ENCODE measurements around the gene RILP. TPM values are rescaled to one million over a fixed set of nuclear protein-coding genes. Genes with fewer than 3 reads are reported as not detected.
"Not testable (repeated sequence)": the region's sequence is repeated elsewhere in the genome, so short reads cannot be mapped to it uniquely, and the experiment has no call there.

Gene RILP
- total RNA-seq, 2 experiments from 2014 or later: 6.2 to 6.5 TPM

DNA sequence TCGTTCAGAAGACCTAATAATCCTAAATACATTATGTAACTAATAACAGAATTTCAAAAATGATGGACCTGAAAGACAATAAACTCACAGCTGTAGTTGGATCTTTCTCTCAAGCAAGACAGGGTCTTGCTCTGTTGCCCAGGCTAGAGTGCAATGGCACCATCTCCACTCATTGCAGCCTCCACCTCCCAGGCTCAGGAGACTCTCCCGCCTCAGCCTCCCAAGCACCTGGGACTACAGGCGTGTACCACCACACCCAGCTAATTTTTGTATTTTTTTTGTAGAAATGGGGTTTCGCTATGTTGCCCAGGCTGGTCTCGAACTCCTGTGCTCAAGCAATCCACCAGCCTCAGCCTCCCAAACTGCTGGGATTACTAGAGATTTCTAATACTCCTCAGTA is 14.3 kb upstream of the RILP start:
- not testable (repeated sequence) for H3K4me1 Mint-ChIP-seq (ENCODE audit: low read depth); ATAC-seq; H3K27ac Mint-ChIP-seq; H3K27me3 Mint-ChIP-seq (ENCODE audit: low read depth); DNase-seq; H3K9me3 Mint-ChIP-seq (ENCODE audit: insufficient read depth); H3K4me3 Mint-ChIP-seq
- peaks cover 69% of the 10 kb centered on the region for H3K36me3 Mint-ChIP-seq (ENCODE audit: low read depth)
- ChIA-PET CTCF (interaction anchor here (2.0 kb wide), 1 partner anchor 15 kb away, joined by 9 read pairs; the partner anchor contains the start of gene RILP), POLR2A (interaction anchor here (0.6 kb wide), 1 partner anchor 374 kb away, joined by 3 read pairs; no protein-coding TSS in a partner anchor)

DNA sequence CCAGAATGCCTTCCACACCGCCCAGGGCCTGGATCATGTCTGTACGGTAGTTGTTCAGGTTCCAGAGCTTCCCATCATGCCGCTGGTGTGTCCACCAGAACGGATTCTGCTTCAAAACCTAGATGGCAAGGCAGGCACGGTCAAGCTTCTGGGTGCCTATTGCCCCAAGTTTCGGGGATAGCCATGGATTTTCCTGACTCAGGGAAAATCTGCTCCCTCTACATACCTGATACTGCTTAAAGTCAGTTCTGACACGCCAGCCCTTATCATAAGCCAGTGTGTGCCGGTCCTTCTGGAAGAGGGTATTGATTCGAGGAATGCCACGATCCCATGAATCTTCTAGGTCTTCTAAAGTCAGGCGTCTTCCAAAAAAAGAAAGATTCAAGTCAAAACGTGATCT is 11.4 kb upstream of the RILP start:
- no peaks in the 10 kb centered on the region for H3K9me3 Mint-ChIP-seq (ENCODE audit: insufficient read depth)
- no peak for DNase-seq
- H3K4me3 Mint-ChIP-seq: no peak overlapping the region
- H3K36me3 Mint-ChIP-seq (ENCODE audit: low read depth): peaks cover 74% of the 10 kb centered on the region
- ChIA-PET POLR2A (interaction anchor here (2.0 kb wide), 1 partner anchor 8 kb away, joined by 5 read pairs; no protein-coding TSS in a partner anchor), CTCF (interaction anchor here (1.2 to 1.6 kb wide), 4 partner anchors 8 to 31 kb away, joined by 3 to 9 read pairs (median 4); no protein-coding TSS in a partner anchor)
- no peak overlapping the region for H3K27ac Mint-ChIP-seq
- H3K27me3 Mint-ChIP-seq (ENCODE audit: low read depth): no peaks in the 10 kb centered on the region
- H3K4me1 Mint-ChIP-seq (ENCODE audit: low read depth): no peaks in the 10 kb centered on the region
- ATAC-seq: no peak

DNA sequence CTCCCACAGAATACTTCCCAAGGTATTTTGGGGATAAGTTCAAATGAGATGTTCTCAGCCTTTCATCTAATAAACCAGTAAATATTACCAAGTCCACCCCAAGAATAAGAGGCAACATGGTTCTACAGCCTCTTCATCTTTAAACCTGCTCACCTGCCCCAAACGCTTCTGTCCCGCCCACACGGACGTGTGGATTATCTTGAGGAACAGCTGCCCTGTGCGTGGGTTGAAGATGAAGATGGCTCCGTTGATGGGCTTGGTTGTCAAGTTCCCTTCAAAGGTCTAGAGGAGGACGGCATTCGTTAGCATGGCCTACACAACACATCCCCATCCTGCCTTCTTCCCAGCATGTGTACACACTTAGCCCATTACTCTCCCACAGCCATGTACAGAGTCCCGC is 8.4 kb upstream of the RILP start:
- no peak for ATAC-seq
- Mint-ChIP-seq H3K27ac (no peak overlapping the region), H3K9me3 (ENCODE audit: insufficient read depth) (no peaks in the 10 kb centered on the region), H3K4me3 (no peak overlapping the region), H3K27me3 (ENCODE audit: low read depth) (no peaks in the 10 kb centered on the region), H3K4me1 (ENCODE audit: low read depth) (no peaks in the 10 kb centered on the region), H3K36me3 (ENCODE audit: low read depth) (peaks cover 82% of the 10 kb centered on the region)
- CTCF ChIA-PET: no interaction called here
- no peak for DNase-seq
- POLR2A ChIA-PET: no interaction called here

DNA sequence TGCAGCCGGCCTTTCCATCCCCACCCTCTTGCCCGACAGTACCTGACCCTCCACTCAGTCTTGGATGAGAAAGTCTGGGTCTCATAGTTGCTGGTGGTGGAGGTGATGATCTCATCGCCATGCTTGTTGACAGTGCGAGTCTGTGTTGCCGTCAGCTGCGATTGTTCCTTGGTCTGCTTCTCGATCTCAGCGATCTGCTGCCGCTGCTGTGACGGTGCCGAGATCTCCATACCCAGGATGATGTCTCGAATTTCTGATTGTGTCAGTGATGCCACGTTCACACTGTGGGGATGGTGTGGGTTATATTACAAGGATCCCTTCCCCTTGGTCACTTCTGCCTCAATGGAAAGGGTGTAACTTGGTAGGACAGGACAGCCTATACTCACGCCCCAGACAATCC is 4.1 kb upstream of the RILP start:
- Mint-ChIP-seq H3K4me3 (no peak overlapping the region), H3K9me3 (ENCODE audit: insufficient read depth) (no peaks in the 10 kb centered on the region), H3K4me1 (ENCODE audit: low read depth) (peaks cover 11% of the 10 kb centered on the region), H3K36me3 (ENCODE audit: low read depth) (peaks cover 65% of the 10 kb centered on the region), H3K27me3 (ENCODE audit: low read depth) (no peaks in the 10 kb centered on the region), H3K27ac (no peak overlapping the region)
- no peak for ATAC-seq
- DNase-seq: no peak
- ChIA-PET POLR2A (no interaction called here), CTCF (interaction anchor here (6.8 kb wide), 1 partner anchor 14 kb away, joined by 52 read pairs; no protein-coding TSS in a partner anchor)

DNA sequence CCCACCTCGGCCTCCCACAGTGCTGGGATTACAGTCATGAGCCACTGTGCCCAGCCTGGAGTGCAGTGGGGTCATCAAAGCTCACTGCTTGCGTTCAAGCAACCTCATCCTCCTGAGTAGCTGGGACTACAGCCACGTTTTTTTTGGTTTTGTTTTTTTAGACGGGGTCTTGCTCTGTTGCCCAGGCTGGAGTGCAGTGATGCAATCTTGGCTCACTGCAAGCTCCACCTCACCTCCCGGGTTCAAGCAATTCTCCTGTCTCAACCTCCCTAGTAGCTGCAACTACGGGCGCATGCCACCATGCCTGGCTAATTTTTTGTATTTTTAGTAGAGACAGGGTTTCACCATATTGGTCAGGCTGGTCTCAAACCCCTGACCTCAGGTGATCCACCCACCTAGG is 3.1 kb upstream of the RILP start:
- POLR2A ChIA-PET: interaction anchor here (0.6 to 0.7 kb wide), 2 partner anchors 17 to 42 kb away, joined by 3 to 5 read pairs; no protein-coding TSS in a partner anchor
- not testable (repeated sequence) for ATAC-seq; DNase-seq; H3K4me3 Mint-ChIP-seq; H3K27me3 Mint-ChIP-seq (ENCODE audit: low read depth); H3K9me3 Mint-ChIP-seq (ENCODE audit: insufficient read depth); H3K27ac Mint-ChIP-seq
- Mint-ChIP-seq H3K36me3 (ENCODE audit: low read depth) (peaks cover 56% of the 10 kb centered on the region), H3K4me1 (ENCODE audit: low read depth) (peaks cover 11% of the 10 kb centered on the region)
- CTCF ChIA-PET: interaction anchor here (1.8 to 6.8 kb wide), 2 partner anchors 15 to 213 kb away, joined by 4 to 52 read pairs; no protein-coding TSS in a partner anchor

DNA sequence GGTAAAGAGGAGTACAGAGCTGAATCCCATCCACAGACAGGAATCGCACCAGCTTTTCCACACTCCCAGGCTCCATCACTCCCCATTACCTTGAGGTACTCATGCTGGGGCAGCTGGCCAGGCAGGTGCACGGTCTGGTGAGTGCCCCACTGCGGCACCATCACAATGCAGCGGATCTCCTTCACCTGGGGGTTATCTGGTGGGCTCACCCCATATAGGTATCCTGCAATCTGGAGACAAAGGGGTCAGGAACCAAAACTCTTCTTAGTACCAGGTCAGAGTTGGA is 1.8 kb upstream of the RILP start:
- Mint-ChIP-seq H3K27me3 (ENCODE audit: low read depth) (no peaks in the 10 kb centered on the region), H3K4me3 (no peak overlapping the region), H3K9me3 (ENCODE audit: insufficient read depth) (no peaks in the 10 kb centered on the region), H3K36me3 (ENCODE audit: low read depth) (peaks cover 48% of the 10 kb centered on the region), H3K4me1 (ENCODE audit: low read depth) (peaks cover 20% of the 10 kb centered on the region), H3K27ac (no peak overlapping the region)
- POLR2A ChIA-PET: no interaction called here
- CTCF ChIA-PET: interaction anchor here (0.6 to 6.8 kb wide), 7 partner anchors 16 to 286 kb away, joined by 3 to 52 read pairs (median 4); no protein-coding TSS in a partner anchor
- DNase-seq (no peak), ATAC-seq (no peak)

DNA sequence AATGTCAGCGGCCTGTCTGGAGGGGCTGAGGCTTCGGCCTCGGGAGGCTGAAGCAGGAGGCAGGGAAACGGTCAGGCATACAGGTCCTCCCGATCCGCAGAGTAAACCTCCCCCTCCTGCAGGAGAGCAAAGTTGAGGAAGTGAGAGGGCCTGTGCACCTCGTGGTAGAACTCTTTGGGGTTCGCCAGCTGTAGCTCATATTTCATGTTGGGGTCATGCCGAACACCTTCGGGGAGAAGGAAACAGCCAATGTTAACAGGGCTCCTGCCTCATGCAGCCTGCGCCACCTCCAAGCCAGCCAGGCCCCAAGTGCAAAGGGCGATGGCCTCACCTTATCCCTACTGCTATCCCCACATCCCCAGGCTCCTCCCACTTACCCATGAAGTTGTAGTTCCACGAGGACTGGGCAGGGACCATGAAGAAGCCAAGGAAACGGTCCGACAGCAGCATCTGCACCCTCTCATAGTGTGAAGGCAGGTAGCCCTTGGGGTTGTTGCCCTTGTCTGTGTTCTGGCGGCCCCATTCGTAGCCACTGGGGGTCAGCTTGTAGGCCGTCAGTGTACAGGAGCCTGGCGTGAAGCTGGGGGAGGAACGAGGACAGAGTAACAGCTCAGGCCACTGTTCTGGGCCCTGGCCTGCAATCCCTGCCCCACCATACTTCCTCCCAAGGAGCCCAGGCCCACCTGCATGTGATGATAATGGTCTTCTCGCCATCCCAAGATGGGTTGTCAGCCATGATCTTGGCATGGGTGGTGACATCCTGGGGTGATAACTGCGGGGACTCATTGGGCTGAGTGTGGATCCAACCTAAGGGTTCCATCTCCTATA is 1.3 kb upstream of the RILP start:
- H3K27ac Mint-ChIP-seq: no peak overlapping the region
- no peak overlapping the region for H3K4me3 Mint-ChIP-seq
- ChIA-PET CTCF (interaction anchor here (0.9 to 6.8 kb wide), 7 partner anchors 17 to 106 kb away, joined by 3 to 52 read pairs (median 5); no protein-coding TSS in a partner anchor), POLR2A (no interaction called here)
- DNase-seq (no peak), ATAC-seq (no peak)
- no peaks in the 10 kb centered on the region for H3K27me3 Mint-ChIP-seq (ENCODE audit: low read depth)
- H3K4me1 Mint-ChIP-seq (ENCODE audit: low read depth): peaks cover 26% of the 10 kb centered on the region
- peaks cover 42% of the 10 kb centered on the region for H3K36me3 Mint-ChIP-seq (ENCODE audit: low read depth)
- no peaks in the 10 kb centered on the region for H3K9me3 Mint-ChIP-seq (ENCODE audit: insufficient read depth)

DNA sequence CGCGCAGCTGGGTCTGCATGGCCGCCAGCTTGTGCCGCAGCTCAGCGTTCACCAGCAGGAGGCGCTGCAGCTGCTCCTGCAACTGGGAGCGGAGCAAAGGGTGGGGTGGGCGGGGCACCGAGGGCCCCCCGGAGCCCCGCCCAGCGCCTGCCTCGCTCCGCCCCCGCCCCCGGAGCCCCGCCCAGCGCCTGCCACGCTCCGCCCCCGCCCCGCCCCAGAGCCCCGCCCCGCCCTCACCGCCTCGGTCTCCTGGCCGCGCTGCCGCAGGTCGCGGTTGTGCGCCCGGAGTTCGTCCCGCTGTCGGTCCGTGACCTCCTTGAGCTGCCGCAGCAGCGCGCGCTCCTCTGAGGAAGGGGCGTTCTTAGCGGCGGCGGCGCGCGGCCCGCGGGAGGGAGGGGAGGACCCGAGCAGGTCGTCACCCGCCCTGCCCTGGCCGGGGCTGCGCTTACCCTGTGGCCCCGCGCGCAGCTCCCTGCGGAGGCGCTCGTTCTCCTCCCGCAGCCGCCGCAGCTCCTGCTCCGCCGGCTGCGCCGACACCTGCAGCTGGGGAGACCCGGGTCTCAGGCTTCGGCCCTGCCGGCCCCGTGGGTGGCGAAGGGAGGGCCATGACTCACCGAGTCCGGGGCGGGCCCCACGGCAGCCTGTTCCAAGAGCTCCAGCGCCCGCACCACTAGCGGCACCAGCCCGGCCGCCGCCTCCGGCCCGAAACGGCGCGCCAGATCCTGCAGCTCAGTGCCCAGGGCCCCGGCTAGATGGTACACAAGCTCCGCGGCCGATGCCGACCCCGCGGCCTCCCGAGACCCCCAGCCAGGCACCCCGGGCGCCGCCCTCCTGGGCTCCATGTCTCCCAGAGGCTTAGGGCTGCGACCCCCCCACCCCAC is 463 bp downstream of the RILP start:
- Mint-ChIP-seq H3K27me3 (ENCODE audit: low read depth) (no peaks in the 10 kb centered on the region), H3K27ac (peak overlapping the region; percentile 63), H3K9me3 (ENCODE audit: insufficient read depth) (no peaks in the 10 kb centered on the region), H3K4me3 (peak overlapping the region; percentile 66), H3K36me3 (ENCODE audit: low read depth) (peaks cover 31% of the 10 kb centered on the region), H3K4me1 (ENCODE audit: low read depth) (peaks cover 43% of the 10 kb centered on the region)
- CTCF ChIA-PET: interaction anchor here (0.6 to 6.8 kb wide), 22 partner anchors 10 to 351 kb away, joined by 3 to 52 read pairs (median 4); partner anchors contain the start of gene PRPF8
- peak; percentile 80 for ATAC-seq
- POLR2A ChIA-PET: no interaction called here
- DNase-seq: peak; percentile 95

DNA sequence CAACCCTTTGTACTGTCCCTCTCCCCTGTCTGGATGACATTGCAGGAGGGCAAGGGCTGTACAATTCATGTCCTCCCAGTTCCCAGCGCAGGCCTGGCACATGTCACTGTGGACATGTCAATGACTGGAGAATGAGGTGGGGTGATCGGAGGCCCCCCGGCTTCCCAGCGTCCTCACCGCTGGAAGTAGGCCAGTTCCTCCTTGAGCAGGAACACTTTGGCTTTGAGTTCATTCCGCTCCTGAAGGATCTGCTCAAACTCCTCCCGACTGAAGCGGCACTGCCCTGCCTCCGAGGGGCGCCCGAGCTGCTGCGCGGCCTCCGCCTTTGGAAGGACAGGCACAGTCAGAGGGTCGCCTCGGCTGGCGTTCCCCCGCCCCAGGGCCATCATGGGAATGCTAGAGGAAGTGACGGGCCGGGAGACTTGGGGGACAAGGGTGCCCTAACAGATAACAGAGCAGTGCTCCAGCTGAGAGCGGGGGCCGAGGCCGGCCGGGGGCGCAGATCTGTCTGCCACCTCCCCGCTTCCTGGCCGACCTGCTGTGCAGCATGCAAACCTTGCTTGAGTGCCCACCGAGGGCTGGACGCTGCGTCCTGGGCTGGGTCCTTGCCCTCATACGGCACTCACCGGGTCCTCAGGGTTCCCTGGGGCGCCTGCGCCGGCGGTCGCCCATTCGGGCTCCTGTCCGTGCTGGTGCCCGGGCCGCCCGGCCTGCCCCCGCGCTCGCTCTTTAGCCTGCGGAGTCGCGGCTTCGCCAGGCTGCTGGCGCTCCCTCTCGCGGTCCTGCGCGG is 1.3 kb downstream of the RILP start:
- no peaks in the 10 kb centered on the region for H3K27me3 Mint-ChIP-seq (ENCODE audit: low read depth)
- H3K36me3 Mint-ChIP-seq (ENCODE audit: low read depth): peaks cover 23% of the 10 kb centered on the region
- DNase-seq: no peak
- peak overlapping the region; percentile 66 for H3K4me3 Mint-ChIP-seq
- H3K9me3 Mint-ChIP-seq (ENCODE audit: insufficient read depth): no peaks in the 10 kb centered on the region
- H3K27ac Mint-ChIP-seq: peak overlapping the region; percentile 63
- CTCF ChIA-PET: interaction anchor here (0.6 to 6.8 kb wide), 19 partner anchors 9 to 350 kb away, joined by 3 to 52 read pairs (median 4); partner anchors contain the start of gene PRPF8
- peaks cover 46% of the 10 kb centered on the region for H3K4me1 Mint-ChIP-seq (ENCODE audit: low read depth)
- POLR2A ChIA-PET: no interaction called here
- ATAC-seq: no peak

DNA sequence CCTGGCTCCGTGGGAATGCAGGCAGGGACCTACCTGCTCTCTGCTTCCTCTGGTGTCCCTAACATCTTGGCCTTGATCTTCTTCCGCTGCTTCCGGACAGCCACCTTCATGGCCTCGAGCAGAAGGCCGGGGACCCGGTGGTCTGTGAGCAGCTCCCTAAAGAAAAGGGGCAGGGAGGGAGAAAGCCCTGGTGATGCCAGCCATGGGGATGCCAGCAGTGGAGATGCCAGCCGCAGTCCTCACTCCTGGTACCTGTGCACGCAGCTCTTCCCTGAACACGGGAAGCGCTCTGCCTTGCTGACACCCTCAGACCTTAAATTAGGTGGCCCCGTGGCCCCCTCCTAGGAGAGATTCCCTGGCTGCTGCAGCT is 1.9 kb downstream of the RILP start:
- CTCF ChIA-PET: interaction anchor here (0.7 to 6.8 kb wide), 9 partner anchors 11 to 350 kb away, joined by 3 to 52 read pairs (median 6); partner anchors contain the start of gene PRPF8
- Mint-ChIP-seq H3K4me1 (ENCODE audit: low read depth) (peaks cover 46% of the 10 kb centered on the region), H3K36me3 (ENCODE audit: low read depth) (peaks cover 17% of the 10 kb centered on the region), H3K27ac (no peak overlapping the region), H3K9me3 (ENCODE audit: insufficient read depth) (no peaks in the 10 kb centered on the region), H3K4me3 (peak overlapping the region; percentile 66), H3K27me3 (ENCODE audit: low read depth) (no peaks in the 10 kb centered on the region)
- ATAC-seq: no peak
- no peak for DNase-seq
- POLR2A ChIA-PET: no interaction called here

DNA sequence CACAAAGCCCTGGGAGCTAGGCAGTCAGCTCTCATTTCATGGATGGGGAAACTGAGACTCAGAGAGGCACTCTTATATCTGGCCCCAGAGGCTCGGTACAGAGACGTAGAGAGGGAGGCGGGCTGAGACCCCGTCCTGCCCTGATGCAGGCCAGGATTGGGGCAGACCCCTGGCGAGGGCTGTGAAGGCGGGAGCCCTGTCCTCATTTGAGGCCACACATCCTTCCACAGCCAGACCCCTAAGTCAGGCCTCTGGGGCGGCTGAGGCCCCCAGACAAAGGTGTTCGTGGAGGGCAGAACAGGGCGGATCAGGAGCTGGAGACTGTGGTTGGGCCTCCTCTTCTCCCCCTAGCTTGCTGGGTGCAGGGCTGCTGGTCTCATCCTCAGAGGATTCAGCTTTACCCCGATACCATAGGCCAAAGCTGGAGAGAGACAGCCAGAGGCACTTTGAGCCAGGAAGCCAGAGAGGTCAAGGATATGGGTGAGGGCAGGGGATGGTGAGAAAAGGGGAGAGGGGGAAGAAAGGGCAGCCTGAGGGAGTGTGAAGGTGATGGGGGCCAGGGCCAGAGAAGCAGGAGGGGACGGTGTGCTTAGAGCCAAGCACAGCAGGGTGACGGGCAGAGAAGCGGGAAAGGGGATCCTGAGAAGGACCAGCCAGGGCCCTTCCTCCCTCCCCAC is 3.3 kb downstream of the RILP start:
- H3K36me3 Mint-ChIP-seq (ENCODE audit: low read depth): peaks cover 7% of the 10 kb centered on the region
- no peak for ATAC-seq
- H3K27ac Mint-ChIP-seq: peak overlapping the region; percentile 14
- no peaks in the 10 kb centered on the region for H3K9me3 Mint-ChIP-seq (ENCODE audit: insufficient read depth)
- ChIA-PET POLR2A (no interaction called here), CTCF (interaction anchor here (1.2 to 2.1 kb wide), 3 partner anchors 16 to 224 kb away, joined by 3 to 10 read pairs (median 3); no protein-coding TSS in a partner anchor)
- no peak for DNase-seq
- no peak overlapping the region for H3K4me3 Mint-ChIP-seq
- peaks cover 46% of the 10 kb centered on the region for H3K4me1 Mint-ChIP-seq (ENCODE audit: low read depth)
- no peaks in the 10 kb centered on the region for H3K27me3 Mint-ChIP-seq (ENCODE audit: low read depth)
